Panc1 (cell line): Measurements from ENCODE around the gene SLTM.

Experiments used
- CTCF ChIP-seq: fragments of 450-650 bp; IDR thresholded peaks from 2 replicates; pipeline ENCODE4 v1.5.1; 2017; ENCODE audit warnings: mild to moderate bottlenecking
- POLR2AphosphoS5 ChIP-seq: IDR thresholded peaks from 2 replicates; pipeline ENCODE4 v1.6.1; 2012; ENCODE audit warnings: mild to moderate bottlenecking, low read depth, low read length, moderate library complexity
- REST ChIP-seq, 2 experiments: IDR thresholded peaks; 2 replicates each; pipeline ENCODE4 v1.6.1; 2011 to 2012; ENCODE audit warnings: low read depth in 2 of 2, control low read depth in 1 of 2, low read length in 1 of 2, mild to moderate bottlenecking in 1 of 2, moderate library complexity in 1 of 2; ENCODE audit not compliant: insufficient read depth in 1 of 2
- SIN3A ChIP-seq: IDR thresholded peaks from 2 replicates; pipeline ENCODE4 v1.6.1; 2012; ENCODE audit warnings: low read depth, mild to moderate bottlenecking, low read length, moderate library complexity, borderline replicate concordance; ENCODE audit not compliant: insufficient read depth

- TF ChIP-seq CTCF, result no peak
- TF ChIP-seq SIN3A, result no peak
- no peak for TF ChIP-seq POLR2AphosphoS5
- TF ChIP-seq REST (IDR thresholded peaks at IDR 0.05; ENCODE audit: insufficient read depth in 1 of 2, low read depth in 2 of 2, low read length in 1 of 2), result no peak
Measured at GRCh38 chr15:58870451-58870850, 63.0 kb downstream of the SLTM start.
